Endothelial cell of umbilical vein (primary cell): Measurements from ENCODE around the gene EVA1A. TPM values are rescaled to one million over a fixed set of nuclear protein-coding genes. Genes with fewer than 3 reads are reported as not detected.

ENCODE experiments used
- BruUV-seq: library from RNA; stranded (reverse); fragments of 400-500 nt; replicated peaks from 2 replicates; lab custom pipeline; 2021; lab: Mats Ljungman, UMichigan
- CTCF ChIA-PET: fragments of 300-600, 350-600 bp; sonication (Branson Sonifier 250); formaldehyde crosslinking; loops from one replicate; lab custom pipeline; 2021; ENCODE audit warnings: antibody characterized with exemption, inconsistent platforms; lab: Charles Lee
- POLR2A ChIA-PET: fragments of 300-600, 350-600 bp; sonication (Branson Sonifier 250); formaldehyde crosslinking; loops from one replicate; lab custom pipeline; 2021; ENCODE audit warnings: antibody characterized with exemption, inconsistent platforms; lab: Charles Lee
- DNase-seq: peaks from one replicate; pipeline ENCODE4 v3.0.0-alpha.2; 2011; ENCODE audit warnings: low read depth, low spot score
- FAIRE-seq: peaks from 2 replicates; lab custom pipeline; 2011; peaks lifted over from hg19 to GRCh38; lab: Jason Lieb, UNC
- H2AFZ ChIP-seq: 2 replicates; pipeline ENCODE4 v1.6.0; 2012; ENCODE audit warnings: low read depth, low read length, control low read depth, inconsistent platforms
- H3K27ac ChIP-seq: 2 replicates; pipeline ENCODE4 v1.5.1; 2011; ENCODE audit warnings: low read depth, mild to moderate bottlenecking, control low read depth, low read length, moderate library complexity; ENCODE audit not compliant: insufficient read depth
- H3K27me3 ChIP-seq, 2 experiments: 2 replicates each; pipeline versions ENCODE4 v1.6.0 to v1.6.1; 2011; ENCODE audit warnings: low read length in 2 of 2, mixed read lengths in 1 of 2; ENCODE audit not compliant: control insufficient read depth in 2 of 2, insufficient read depth in 2 of 2
- H3K36me3 ChIP-seq, 2 experiments: 2 replicates in 1 of 2; 3 replicates in 1 of 2; pipeline ENCODE4 v1.5.1; 2011; ENCODE audit warnings: low read length in 2 of 2, mild to moderate bottlenecking in 1 of 2, moderate library complexity in 1 of 2; ENCODE audit not compliant: control insufficient read depth in 2 of 2, insufficient read depth in 2 of 2; ENCODE audit errors: extremely low read depth in 1 of 2
- H3K4me1 ChIP-seq: 3 replicates; pipeline ENCODE4 v1.5.1; 2011; ENCODE audit warnings: mild to moderate bottlenecking, low read length; ENCODE audit not compliant: control insufficient read depth, insufficient read depth; ENCODE audit errors: extremely low read depth
- H3K4me2 ChIP-seq: 2 replicates; pipeline ENCODE4 v1.6.1; 2011; ENCODE audit warnings: low read length, control low read depth, mixed read lengths; ENCODE audit not compliant: insufficient read depth
- H3K4me3 ChIP-seq, 3 experiments: fragments of 200-600 bp in 1 of 3; sonication (generic), shearing (Covaris generic) in 1 of 3; replicated peaks in 1 of 3; 2 replicates each; pipeline ENCODE4 v1.5.1; 2011 to 2016; ENCODE audit warnings: control low read depth in 3 of 3, low read length in 3 of 3, mild to moderate bottlenecking in 2 of 3, inconsistent platforms in 1 of 3, low read depth in 1 of 3, moderate library complexity in 1 of 3; ENCODE audit not compliant: insufficient read depth in 1 of 3
- H3K79me2 ChIP-seq: 2 replicates; pipeline ENCODE4 v1.6.0; 2012; ENCODE audit warnings: low read length, inconsistent platforms; ENCODE audit not compliant: control insufficient read depth, insufficient read depth
- H3K9ac ChIP-seq: replicated peaks from 2 replicates; pipeline ENCODE3; 2011; ENCODE audit warnings: low read length, control low read depth; ENCODE audit not compliant: insufficient read depth; ENCODE audit errors: extremely low read depth
- H3K9me1 ChIP-seq: replicated peaks from 3 replicates; pipeline ENCODE4 v1.6.0; 2011; ENCODE audit warnings: mild to moderate bottlenecking, low read length; ENCODE audit not compliant: control insufficient read depth, insufficient read depth; ENCODE audit errors: extremely low read depth
- H3K9me3 ChIP-seq: replicated peaks from 2 replicates; pipeline ENCODE4 v1.5.1; 2012; ENCODE audit warnings: low read length, inconsistent platforms; ENCODE audit not compliant: control insufficient read depth, insufficient read depth
- H4K20me1 ChIP-seq: replicated peaks from 2 replicates; pipeline ENCODE3; 2011; ENCODE audit warnings: mild to moderate bottlenecking, low read length; ENCODE audit not compliant: control insufficient read depth, insufficient read depth; ENCODE audit errors: extremely low read depth
- EZH2 ChIP-seq: IDR thresholded peaks from 2 replicates; pipeline ENCODE4 v1.6.1; 2012; ENCODE audit warnings: borderline replicate concordance, low read depth, mild to moderate bottlenecking, moderate library complexity, low read length, inconsistent platforms; ENCODE audit not compliant: severe bottlenecking
- FOS ChIP-seq: IDR thresholded peaks from 2 replicates; pipeline ENCODE4 v1.6.1; 2011; ENCODE audit warnings: mild to moderate bottlenecking, low read length, moderate library complexity, borderline replicate concordance; ENCODE audit not compliant: insufficient read depth
- GATA2 ChIP-seq: IDR thresholded peaks from 2 replicates; pipeline ENCODE4 v1.7.0; 2011; ENCODE audit warnings: low read depth, mild to moderate bottlenecking, moderate library complexity, mixed read lengths, low read length; ENCODE audit not compliant: insufficient read length, insufficient read depth
- JUN ChIP-seq: IDR thresholded peaks from 2 replicates; pipeline ENCODE4 v1.6.1; 2011; ENCODE audit warnings: borderline replicate concordance, low read depth; ENCODE audit not compliant: insufficient read length, insufficient read depth
- MAX ChIP-seq: IDR thresholded peaks from 2 replicates; pipeline ENCODE4 v1.6.1; 2011; ENCODE audit not compliant: insufficient read depth, insufficient read length
- POLR2A ChIP-seq: IDR thresholded peaks from 2 replicates; pipeline ENCODE4 v1.6.1; 2012; ENCODE audit warnings: low read depth, mild to moderate bottlenecking, control low read depth, low read length
- POLR2AphosphoS5 ChIP-seq: IDR thresholded peaks from 2 replicates; pipeline ENCODE4 v1.6.1; 2012; ENCODE audit warnings: low read depth, mild to moderate bottlenecking, control low read depth, low read length, moderate library complexity; ENCODE audit not compliant: insufficient read depth
- dilution Hi-C: fragments of 300-500 bp; cut with MboI; formaldehyde crosslinking; loops from one replicate; pipeline ENCODE4 v1.15.0; 2019; ENCODE audit warnings: low sequenced_read_pairs; ENCODE audit not compliant: extremely low pct_ligation_motif_present
- intact Hi-C: fragments of 100-400 bp; cut with micrococcal nuclease; formaldehyde crosslinking; loops from one replicate; pipeline ENCODE4 v1.10.0; 2022
- polyA plus RNA-seq, 4 experiments: library from polyadenylated mRNA; depleted of rRNA in 3 of 4; stranded (reverse) in 3 of 4; unstranded in 1 of 4; fragments of >200 nt; gene quantifications; 2 replicates each; pipeline versions ENCODE4 v1.2.1 to v1.2.3, GENCODE V29; 2011 to 2012; ENCODE audit warnings: missing spikeins in 1 of 4
- total RNA-seq: library from RNA; stranded (reverse); gene quantifications from 2 replicates; pipeline ENCODE4 v1.2.3, GENCODE V29; 2021
- TF ChIP-seq, protein P1 (sequence below), 2 donors: IDR thresholded peaks; 1 replicate in 1 of 2; 2 replicates in 1 of 2; pipeline ENCODE4 v1.5.1; 2011; ENCODE audit warnings: low read length in 2 of 2, mild to moderate bottlenecking in 2 of 2, moderate library complexity in 2 of 2, control low read depth in 1 of 2, inconsistent platforms in 1 of 2, low read depth in 1 of 2; ENCODE audit not compliant: insufficient read depth in 1 of 2; ENCODE audit errors: extremely low read depth in 1 of 2

The EVA1A gene
- total and polyA plus RNA-seq, 2 donors (not counting 3 experiments of a cell fraction or from before 2014, with no cell fraction given), result 52.6 to 66.5 TPM

DNA sequence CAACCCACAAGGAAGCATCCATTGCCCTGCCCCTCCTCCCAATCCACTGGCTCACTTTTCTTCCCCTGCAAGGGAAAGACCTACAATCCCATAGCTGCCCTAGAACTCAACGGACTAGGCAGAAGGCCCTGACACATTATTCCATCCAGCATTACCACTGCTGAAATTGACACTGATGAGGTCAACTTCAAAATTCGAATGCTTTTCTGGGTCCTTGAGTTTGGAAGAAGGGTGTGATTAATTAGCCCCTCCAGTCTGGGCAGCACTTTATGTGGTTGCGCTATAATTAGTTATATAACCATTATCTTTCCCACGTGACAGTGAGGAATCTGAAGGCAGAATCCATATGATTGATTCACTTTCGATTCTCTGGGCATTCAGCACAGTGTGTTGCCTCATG, 55.7 kb downstream of the EVA1A start:
- peak overlapping the region; percentile 43 for H3K27ac ChIP-seq
- no peak overlapping the region for H2AFZ ChIP-seq
- intact Hi-C loops (no loop called here), dilution Hi-C loops (no loop called here)
- no peaks in the 10 kb centered on the region for H3K27me3 ChIP-seq
- H3K9ac ChIP-seq, result no peak overlapping the region
- TF ChIP-seq, protein P1, sequence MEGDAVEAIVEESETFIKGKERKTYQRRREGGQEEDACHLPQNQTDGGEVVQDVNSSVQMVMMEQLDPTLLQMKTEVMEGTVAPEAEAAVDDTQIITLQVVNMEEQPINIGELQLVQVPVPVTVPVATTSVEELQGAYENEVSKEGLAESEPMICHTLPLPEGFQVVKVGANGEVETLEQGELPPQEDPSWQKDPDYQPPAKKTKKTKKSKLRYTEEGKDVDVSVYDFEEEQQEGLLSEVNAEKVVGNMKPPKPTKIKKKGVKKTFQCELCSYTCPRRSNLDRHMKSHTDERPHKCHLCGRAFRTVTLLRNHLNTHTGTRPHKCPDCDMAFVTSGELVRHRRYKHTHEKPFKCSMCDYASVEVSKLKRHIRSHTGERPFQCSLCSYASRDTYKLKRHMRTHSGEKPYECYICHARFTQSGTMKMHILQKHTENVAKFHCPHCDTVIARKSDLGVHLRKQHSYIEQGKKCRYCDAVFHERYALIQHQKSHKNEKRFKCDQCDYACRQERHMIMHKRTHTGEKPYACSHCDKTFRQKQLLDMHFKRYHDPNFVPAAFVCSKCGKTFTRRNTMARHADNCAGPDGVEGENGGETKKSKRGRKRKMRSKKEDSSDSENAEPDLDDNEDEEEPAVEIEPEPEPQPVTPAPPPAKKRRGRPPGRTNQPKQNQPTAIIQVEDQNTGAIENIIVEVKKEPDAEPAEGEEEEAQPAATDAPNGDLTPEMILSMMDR (IDR thresholded peaks at IDR 0.05; ENCODE audit: extremely low read depth in 1 of 2, insufficient read depth in 1 of 2, low read depth in 1 of 2, low read length in 2 of 2), result no peak
- no peak for TF ChIP-seq POLR2A
- no peak for TF ChIP-seq FOS
- H3K9me1 ChIP-seq, result no peaks in the 10 kb centered on the region
- H3K36me3 ChIP-seq, result peaks cover 0 to 2% of the 10 kb centered on the region in 2 experiments
- H3K4me1 ChIP-seq, result peaks cover 72% of the 10 kb centered on the region
- CTCF ChIA-PET, result interaction anchor here (1.8 kb wide), 1 partner anchor 56 kb away, joined by 6 read pairs; the partner anchor contains the start of gene EVA1A
- POLR2A ChIA-PET, result no interaction called here
- no peaks in the 10 kb centered on the region for H3K9me3 ChIP-seq
- DNase-seq, result no peak
- H3K4me2 ChIP-seq, result no peak overlapping the region
- H4K20me1 ChIP-seq, result no peaks in the 10 kb centered on the region
- BruUV-seq, result no TSS peak
- peaks cover 11% of the 10 kb centered on the region for H3K79me2 ChIP-seq
- no peak for FAIRE-seq
- no peak overlapping the region for H3K4me3 ChIP-seq

GRCh38 chr2:75503048-75503607, 57.6 kb downstream of the EVA1A start:
- peaks cover 74% of the 10 kb centered on the region for H3K4me1 ChIP-seq
- peaks cover 20% of the 10 kb centered on the region for H3K79me2 ChIP-seq
- ChIA-PET POLR2A (interaction anchor here (0.9 to 2.4 kb wide), 4 partner anchors 58 to 105 kb away, joined by 3 to 11 read pairs (median 4); partner anchors contain the start of gene EVA1A), CTCF (interaction anchor here (0.7 to 2.9 kb wide), 20 partner anchors 8 to 210 kb away, joined by 3 to 32 read pairs (median 4); partner anchors contain the start of gene EVA1A)
- H3K9ac ChIP-seq, result peak overlapping the region; percentile 30
- H3K4me2 ChIP-seq, result peak overlapping the region; percentile 73
- TF ChIP-seq GATA2 (peak; percentile 97), MAX (peak; percentile 2), JUN (peak; percentile 91), POLR2A (peak; percentile 68), FOS (peak; percentile 89), EZH2 (no peak), POLR2AphosphoS5 (peak; percentile 94)
- TF ChIP-seq, protein P1 (IDR thresholded peaks at IDR 0.05; ENCODE audit: extremely low read depth in 1 of 2, insufficient read depth in 1 of 2, low read depth in 1 of 2, low read length in 2 of 2), result no peak
- BruUV-seq, result no TSS peak
- no peaks in the 10 kb centered on the region for H3K9me1 ChIP-seq
- intact Hi-C loops (loop anchor here (1.0 to 2.0 kb wide), 6 partner anchors 20 to 106 kb away; no protein-coding TSS in a partner anchor), dilution Hi-C loops (no loop called here)
- no peak overlapping the region for H2AFZ ChIP-seq
- H3K9me3 ChIP-seq, result no peaks in the 10 kb centered on the region
- peaks cover 0 to 2% of the 10 kb centered on the region in 2 experiments for H3K36me3 ChIP-seq
- DNase-seq, result peak; percentile 97
- H3K27me3 ChIP-seq, result no peaks in the 10 kb centered on the region
- H3K4me3 ChIP-seq, result no peak overlapping the region
- no peaks in the 10 kb centered on the region for H4K20me1 ChIP-seq
- peak overlapping the region; percentile 96 for H3K27ac ChIP-seq
- peak; percentile 91 for FAIRE-seq
